Stimulated activated CD4-positive, alpha-beta T cell treated with anti-CD3 and anti-CD28 coated beads, TNF-alpha, amount 100 ng/mL, for 48 hours (primary cell): ENCODE measurements around the gene FAM3B.
A peak's percentile ranks its signal among the peaks of the same experiment; 100 is the strongest.
"Not testable (repeated sequence)": the region's sequence is repeated elsewhere in the genome, so short reads cannot be mapped to it uniquely, and the experiment has no call there.

ENCODE experiments used
- DNase-seq, 3 donors: peaks; one replicate each; pipeline ENCODE4 v3.0.0-alpha.2; 2020; ENCODE audit warnings: low read depth in 3 of 3

Gene FAM3B

GRCh38 chr21:41350436-41351155 lies 34.0 kb downstream of the FAM3B start:
- DNase-seq, result no peak

GRCh38 chr21:41357546-41357945 lies 40.9 kb downstream of the FAM3B start:
- no peak for DNase-seq

- no peak for DNase-seq
These were observed 41.9 kb downstream of the FAM3B start for GRCh38 chr21:41358193-41359166.

- DNase-seq, result no peak
These were observed 42.7 kb downstream of the FAM3B start for GRCh38 chr21:41359286-41359685.

GRCh38 chr21:41359754-41360071 lies 43.1 kb downstream of the FAM3B start:
- DNase-seq, result not testable (repeated sequence)

GRCh38 chr21:41360072-41360821 lies 43.6 kb downstream of the FAM3B start:
- no peak for DNase-seq

- DNase-seq, result no peak
These were observed 44.6 kb downstream of the FAM3B start for GRCh38 chr21:41361053-41361785.

GRCh38 chr21:41361786-41362604 lies 45.4 kb downstream of the FAM3B start, which contains the start of gene MX2:
Gene MX2, plus strand, starts transcription at chr21:41362027. Its CDS starts 14,880 bp downstream, at chr21:41376907.
- peak; percentile 38 to 70 (median 55) for DNase-seq

- DNase-seq, result no peak
These were observed 46.2 kb downstream of the FAM3B start for GRCh38 chr21:41362605-41363369.

GRCh38 chr21:41363370-41364270 lies 47.0 kb downstream of the FAM3B start:
- no peak for DNase-seq

GRCh38 chr21:41364308-41364707 lies 47.7 kb downstream of the FAM3B start:
- peak in 1 of 3 donors; percentile 43 for DNase-seq

- no peak for DNase-seq
These were observed 48.9 kb downstream of the FAM3B start for GRCh38 chr21:41365377-41366107.

- no peak for DNase-seq
These were observed 50.0 kb downstream of the FAM3B start for GRCh38 chr21:41366522-41367151.

- no peak for DNase-seq
These were observed 50.8 kb downstream of the FAM3B start for GRCh38 chr21:41367301-41367944.

- no peak for DNase-seq
These were observed 51.5 kb downstream of the FAM3B start for GRCh38 chr21:41367945-41368734.

- DNase-seq, result no peak
These were observed 52.1 kb downstream of the FAM3B start for GRCh38 chr21:41368735-41369104.
